Epithelial cell of alveolus of lung (primary cell): ENCODE results near the gene CRIM1. TPM values are rescaled to one million over a fixed set of nuclear protein-coding genes. Genes with fewer than 3 reads are reported as not detected.

Experiments
- total RNA-seq: library from RNA; depleted of rRNA; stranded (reverse); fragments of >200 nt; gene quantifications from 2 replicates; pipeline ENCODE4 v1.2.1, GENCODE V29; 2015

The CRIM1 gene
- total RNA-seq = 30.4 and 125 TPM in 2 replicates

GRCh38 chr2:36355151-36355889 lies at the start of gene CRIM1:
CRIM1 (plus strand) TSS chr2:36355778; CDS start chr2:36356293, 515 bp downstream.

GRCh38 chr2:36597532-36598377 lies 242.2 kb downstream of the CRIM1 start, which contains the start of gene FEZ2:
FEZ2 (minus strand) TSS chr2:36598168; CDS start chr2:36598142, 26 bp downstream.

Other genes starting within 250 kb of the CRIM1 start
- gene FEZ2, start 242.4 kb downstream of the CRIM1 start, total RNA-seq = 37.4 and 44.5 TPM in 2 replicates